NCI-H146 treated with DMSO at 0.1 percent for 48 hours (cell line): ENCODE data around the gene DNAJC5.
"Not testable (repeated sequence)": the region's sequence is repeated elsewhere in the genome, so short reads cannot be mapped to it uniquely, and the experiment has no call there.

Experiments
- DNase-seq: peaks from one replicate; lab custom pipeline; 2025; ENCODE audit not compliant: unreplicated experiment; lab: John Stamatoyannopoulos, UW

The DNAJC5 gene

DNA sequence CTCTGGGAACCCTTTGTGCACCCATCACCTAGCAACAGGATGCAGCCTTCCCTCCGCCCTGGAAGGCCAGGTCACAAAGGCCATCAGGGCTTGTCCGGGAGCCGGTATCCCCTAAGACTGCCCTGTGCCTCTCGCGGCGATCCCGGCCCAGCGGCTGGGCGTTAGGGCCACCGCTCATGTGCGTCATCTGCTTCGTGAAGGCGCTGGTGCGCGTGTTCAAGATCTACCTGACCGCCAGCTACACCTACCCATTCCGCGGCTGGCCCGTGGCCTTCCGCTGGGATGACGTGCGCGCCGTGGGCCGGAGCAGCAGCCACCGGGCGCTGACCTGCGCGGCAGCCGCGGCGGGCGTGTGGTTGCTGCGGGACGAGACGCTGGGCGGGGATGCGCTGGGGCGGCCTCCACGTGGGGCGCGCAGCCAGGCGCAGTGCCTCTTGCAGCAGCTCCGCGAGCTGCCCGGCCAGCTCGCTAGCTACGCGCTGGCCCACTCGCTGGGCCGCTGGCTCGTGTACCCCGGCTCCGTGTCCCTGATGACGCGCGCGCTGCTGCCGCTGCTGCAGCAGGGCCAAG, 33.5 kb upstream of the DNAJC5 start, which contains the start of gene ABHD16B:
Gene ABHD16B, plus strand, starts transcription at position 134 of the 570 bp plus-strand sequence. Its CDS starts 43 bp downstream, at position 177.
- no peak for DNase-seq

DNA sequence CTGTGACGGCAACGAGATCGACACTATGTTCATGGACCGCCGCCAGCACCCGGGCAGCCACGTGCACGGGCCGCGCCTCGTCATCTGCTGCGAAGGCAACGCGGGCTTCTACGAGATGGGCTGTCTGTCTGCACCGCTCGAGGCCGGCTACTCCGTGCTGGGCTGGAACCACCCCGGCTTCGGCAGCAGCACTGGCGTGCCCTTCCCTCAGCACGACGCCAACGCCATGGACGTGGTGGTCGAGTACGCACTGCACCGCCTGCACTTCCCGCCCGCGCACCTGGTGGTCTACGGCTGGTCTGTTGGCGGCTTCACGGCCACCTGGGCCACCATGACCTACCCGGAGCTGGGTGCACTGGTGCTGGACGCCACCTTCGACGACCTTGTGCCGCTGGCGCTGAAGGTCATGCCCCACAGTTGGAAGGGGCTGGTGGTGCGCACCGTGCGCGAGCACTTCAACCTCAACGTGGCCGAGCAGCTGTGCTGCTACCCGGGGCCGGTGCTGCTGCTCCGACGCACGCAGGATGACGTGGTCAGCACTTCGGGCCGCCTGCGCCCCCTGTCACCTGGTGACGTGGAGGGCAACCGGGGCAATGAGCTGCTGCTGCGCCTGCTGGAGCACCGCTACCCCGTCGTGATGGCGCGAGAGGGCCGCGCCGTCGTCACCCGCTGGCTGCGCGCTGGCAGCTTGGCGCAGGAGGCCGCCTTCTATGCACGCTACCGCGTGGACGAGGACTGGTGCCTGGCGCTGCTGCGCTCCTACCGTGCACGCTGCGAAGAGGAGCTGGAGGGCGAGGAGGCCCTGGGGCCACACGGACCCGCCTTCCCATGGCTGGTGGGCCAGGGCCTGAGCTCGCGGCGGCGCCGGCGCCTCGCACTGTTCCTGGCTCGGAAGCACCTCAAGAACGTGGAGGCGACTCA, 32.7 kb upstream of the DNAJC5 start:
- DNase-seq = no peak

DNA sequence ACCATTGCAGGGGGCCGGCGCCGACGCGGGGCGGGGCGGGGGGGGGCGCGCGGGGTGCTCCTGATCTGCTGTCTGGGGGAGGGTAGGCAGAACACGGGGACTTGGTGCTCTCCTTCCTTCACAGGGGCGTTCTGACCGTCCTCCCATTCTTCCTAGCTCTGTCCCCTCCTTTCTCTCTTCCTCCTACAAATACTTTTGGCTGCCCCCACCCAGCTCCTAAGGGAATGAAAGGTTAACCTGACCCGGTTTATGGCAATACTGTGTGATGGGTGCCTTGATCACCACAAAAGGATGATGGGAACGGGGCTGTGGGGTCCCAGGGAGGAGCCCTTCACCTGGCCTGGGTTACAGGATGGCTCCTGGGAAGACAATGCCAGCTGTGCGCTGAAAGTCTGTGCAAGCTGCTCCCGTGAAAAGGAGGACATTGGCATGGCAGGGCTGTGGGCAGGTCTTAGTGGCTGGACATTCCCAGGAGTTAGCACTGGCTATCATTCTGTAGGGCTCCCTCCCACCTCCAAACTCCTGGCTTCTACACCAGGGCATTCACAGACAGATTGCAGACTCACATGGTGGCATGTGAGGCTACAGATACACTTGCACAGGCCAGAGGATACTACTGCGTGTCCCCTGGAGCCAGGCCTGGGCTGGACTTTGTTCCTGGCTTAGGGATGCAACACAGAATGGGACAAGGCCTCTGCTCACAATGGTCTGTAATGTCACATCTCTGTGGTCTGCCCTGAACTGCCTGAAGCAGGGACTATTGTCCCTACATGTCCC, 31.7 kb upstream of the DNAJC5 start:
- DNase-seq = no peak

DNA sequence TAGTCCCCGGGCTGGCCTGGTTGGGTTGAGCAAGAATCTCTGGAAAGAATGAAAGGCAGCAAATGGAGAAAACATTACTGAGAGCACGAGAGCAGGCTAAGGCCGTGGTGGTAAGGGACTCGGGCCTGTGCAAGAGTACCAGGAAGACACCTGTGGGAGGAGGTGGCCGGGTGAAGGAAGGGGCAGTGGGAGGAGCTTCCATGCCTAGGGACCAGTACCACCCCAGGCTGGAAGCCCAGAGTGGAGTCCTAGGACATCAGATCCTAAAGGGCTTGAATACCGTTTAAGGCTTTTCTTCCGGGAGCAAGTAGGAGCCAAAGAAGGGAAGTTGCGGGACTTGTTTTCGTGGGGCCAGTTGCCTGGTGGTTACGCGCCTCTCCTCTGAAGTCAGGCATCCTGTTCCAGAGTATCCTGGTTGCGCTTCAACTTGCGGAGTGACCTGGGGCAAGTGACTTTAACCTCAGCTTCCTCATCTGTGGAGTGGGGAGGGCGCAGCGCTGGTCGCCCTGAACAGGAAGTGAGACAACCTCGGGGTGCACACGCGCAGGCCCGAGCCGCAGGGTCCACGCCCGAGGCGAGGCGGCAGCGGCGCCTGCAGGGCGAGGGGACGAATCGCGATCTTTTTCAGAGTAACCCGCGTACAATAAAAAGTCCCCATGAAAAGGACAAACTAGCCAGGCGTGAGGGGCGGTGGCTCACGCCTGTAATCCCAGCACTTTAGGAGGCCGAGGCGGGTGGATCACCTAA, 31.0 kb upstream of the DNAJC5 start:
- peak; percentile 40 for DNase-seq

DNA sequence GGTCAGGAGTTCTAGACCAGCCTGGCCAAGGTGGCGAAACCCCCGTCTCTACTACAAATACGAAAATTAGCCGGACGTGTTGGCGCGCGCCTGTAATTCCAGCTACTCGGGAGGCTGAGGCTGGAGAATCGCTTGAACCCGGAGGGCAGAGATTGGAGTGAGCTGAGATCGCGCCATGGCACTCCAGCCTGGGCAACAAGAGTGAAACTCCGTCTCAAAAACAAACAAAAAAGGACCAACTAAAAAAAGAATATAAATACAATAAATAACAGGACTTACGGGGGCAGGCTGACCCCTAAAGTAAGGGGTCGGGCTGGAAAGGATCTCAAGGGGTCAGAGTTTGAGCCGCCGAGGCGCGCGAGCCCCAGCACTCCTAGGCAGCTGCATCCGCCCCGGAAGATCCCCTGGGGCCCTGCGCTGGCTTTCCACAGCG, 30.4 kb upstream of the DNAJC5 start:
- no peak for DNase-seq

DNA sequence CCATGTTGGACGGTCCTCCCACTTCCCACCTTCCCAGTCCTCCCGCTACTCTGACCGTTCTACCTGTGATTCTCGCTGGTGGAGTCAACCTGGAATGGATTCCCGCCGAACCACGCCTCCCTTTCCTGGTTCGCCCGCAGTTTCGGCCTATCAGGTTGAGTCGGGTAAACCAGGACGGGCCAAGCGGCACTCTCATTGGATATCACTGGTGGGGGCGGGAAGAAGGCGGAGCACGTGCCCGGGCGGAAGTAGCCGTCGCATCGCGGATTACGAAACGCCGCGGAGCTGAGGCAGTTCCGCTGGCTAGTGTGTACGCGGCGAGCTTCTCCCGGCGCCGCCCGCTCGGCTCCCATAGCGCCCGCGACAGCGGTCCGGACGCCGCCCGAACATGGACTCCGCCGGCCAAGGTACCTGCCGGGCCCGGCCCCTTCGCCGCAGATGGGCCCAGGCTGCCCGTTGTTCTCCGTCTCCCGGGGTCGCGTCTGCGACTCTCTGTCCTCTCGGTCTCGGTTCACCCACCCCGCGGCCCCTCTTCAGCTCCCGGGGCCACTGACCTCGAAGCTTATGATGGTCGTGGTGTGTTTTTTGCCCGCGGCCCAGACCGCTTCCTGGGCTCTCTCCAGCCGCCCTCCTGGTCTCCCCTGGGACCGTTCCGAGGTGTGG, 29.8 kb upstream of the DNAJC5 start, which contains the start of gene TPD52L2:
Gene TPD52L2, plus strand, starts transcription at position 293 of the 663 bp plus-strand sequence. Its CDS starts 96 bp downstream, at position 389.
- peak; percentile 99 for DNase-seq

DNA sequence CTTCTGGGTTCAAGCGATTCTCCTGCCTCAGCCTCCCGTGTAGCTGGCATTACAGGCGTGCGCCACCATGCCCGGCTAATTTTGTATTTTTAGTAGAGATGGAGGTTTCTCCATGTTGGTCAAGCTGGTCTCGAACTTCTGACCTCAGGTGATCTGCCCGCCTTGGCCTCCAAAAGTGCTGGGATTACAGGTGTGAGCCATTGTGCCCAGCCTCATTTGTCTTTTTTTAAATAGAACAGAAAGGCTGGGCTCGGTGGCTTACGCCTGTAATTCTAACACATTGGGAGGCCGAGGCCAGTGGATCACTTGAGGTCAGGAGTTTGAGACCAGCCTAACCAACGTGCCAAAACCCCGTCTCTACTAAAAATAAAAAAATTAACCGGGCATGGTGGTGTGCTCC, 27.9 kb upstream of the DNAJC5 start:
- not testable (repeated sequence) for DNase-seq

DNA sequence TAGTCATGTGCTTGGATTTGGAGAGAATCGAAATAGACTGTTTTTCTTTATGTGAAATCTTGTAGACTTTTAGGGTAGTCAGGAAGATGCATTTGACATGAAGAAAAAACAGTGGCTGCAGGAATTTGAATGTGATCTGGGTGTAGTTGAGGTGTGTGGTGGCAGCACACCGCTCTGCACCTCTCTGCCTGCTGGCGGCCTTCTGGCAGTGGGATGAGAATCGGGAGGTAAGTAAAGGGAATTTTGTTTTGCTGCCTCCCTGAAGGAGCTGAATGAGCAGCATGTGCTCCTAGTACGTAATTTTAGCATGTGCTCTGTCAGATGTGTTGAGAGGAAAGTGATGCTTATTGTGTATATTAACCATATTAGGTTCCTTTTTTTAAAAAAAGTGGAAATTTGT, 26.7 kb upstream of the DNAJC5 start:
- no peak for DNase-seq

DNA sequence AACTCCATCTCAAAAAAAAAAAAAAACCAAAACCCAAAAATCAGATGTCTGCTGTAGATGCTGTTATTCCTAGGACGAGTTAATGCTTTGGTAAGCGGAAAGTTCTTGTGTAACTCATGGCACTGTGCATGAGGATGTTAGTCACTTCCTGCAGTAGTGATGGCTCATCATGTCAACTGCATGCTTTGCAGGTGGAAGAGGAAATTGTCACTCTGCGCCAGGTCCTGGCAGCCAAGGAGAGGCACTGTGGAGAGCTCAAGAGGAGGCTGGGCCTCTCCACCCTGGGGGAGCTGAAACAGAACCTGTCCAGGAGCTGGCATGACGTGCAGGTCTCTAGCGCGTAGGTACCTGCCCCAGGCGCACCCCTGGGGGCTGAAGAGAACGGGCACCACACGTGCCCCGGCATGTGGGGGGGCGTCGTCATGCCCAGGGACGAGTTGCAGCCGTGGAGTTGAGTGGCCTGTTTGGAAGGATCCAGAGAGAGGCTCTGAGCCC, 21.4 kb upstream of the DNAJC5 start:
- DNase-seq = no peak

DNA sequence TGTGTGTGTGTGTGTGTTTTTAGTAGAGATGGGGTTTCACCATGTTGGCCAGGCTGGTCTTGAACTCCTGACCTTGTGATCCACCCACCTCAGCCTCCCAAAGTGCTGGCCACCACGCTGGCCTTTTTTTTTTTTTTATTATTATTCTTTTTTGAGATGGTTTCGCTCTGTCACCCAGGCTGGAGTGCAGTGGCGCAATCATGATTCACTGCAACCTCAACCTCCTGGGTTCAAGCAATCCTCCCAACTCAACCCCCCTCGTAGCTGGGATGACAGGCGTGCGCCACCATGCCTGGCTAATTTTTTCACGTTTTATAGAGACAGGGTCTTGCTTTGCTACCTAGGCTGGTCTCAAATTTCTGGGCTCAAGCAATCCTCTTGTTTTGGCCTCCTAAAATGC, 20.7 kb upstream of the DNAJC5 start:
- not testable (repeated sequence) for DNase-seq

DNA sequence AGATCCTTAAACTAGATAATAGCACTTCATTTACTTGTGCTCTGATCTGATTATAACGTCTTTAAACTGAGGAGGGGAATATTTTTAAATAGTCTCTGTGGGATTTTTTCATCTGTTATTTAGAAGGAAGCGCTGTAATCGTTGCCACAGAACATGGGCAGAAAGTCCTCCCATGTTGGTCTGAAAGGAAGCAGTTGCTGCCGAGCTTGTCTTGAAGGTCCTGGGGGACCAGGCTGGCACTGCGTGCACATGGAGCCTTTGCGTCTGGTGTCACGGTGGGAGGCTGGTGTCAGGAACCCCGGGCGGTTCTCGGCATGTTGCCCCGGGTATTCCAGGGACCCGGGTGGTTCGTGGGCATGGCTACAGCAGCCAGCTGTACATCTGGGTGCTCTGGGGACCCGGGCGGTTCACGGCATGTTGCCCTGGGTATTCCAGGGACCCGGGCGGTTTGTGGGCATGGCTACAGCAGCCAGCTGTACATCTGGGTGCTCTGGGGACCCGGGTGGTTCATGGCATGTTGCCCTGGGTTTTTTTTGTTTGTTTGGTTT, 18.4 kb upstream of the DNAJC5 start:
- no peak for DNase-seq

DNA sequence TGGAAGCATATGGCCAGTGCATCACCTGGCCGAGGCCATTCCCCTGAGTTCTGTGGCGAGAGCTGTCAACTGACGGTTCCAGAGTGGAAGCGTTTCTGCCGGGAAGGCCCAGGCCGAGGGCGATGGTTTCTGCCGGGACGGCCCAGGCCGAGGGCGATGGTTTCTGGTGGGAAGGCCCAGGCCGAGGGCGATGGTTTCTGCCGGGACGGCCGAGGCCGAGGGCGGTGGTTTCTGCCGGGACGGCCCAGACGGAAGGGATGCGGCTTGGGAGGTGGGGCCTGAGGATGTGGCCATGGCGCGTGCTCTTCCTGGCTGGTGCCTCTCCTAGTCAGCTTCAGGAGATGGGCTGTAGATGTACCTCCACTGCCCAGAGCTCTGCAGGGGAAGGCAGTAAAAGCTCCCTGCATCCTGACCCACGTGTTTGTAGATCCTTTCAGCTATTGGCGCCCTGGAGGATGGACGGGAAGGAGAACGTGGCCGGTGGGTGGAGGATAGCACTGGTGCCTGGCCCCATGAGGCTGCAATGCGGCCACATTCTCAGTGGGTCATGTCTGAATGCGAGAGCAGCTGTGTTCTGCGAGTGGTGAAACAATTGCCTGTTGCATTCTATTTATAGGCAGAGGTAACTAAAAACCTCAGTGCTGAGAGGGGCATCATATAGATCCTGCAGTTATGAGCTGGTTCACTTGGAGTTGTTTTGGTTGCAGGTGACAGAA, 17.0 kb upstream of the DNAJC5 start:
- DNase-seq = no peak

DNA sequence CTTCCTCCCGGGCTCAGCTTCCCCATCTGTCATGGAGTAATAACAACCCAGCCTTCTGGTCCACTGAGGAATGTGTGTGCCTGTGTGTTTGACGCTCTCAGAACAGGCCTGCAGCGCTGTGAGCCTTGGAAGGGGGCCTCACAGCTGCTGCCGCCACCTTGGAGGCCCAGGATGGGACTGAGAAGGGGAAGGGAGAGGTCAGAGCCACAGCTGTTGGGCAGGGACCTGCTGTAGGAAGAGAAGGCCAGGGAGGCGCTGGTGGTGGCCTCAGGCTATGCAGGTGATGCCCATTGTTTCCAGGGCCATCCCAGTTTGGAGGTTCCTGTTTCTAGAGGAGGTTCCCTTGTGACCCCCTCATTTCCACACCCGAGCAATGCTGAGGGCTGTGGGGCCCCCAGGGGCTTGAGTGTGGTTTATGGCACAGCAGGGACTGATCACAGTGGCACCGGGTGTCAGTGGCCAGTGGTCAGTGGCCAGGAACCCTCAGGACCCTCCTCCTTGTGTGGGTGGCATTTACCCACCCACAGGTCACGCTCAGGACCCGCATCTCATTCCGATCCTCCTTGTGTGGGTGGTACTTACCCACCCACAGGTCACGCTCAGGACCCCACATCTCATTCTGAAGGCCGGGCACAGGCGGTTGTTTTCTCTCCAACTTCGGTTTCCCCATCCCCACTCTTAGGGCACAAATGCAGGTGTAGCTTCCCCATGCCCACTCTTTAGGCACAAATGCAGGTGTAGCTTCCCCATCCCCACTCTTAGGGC, 15.8 kb upstream of the DNAJC5 start:
- no peak for DNase-seq

DNA sequence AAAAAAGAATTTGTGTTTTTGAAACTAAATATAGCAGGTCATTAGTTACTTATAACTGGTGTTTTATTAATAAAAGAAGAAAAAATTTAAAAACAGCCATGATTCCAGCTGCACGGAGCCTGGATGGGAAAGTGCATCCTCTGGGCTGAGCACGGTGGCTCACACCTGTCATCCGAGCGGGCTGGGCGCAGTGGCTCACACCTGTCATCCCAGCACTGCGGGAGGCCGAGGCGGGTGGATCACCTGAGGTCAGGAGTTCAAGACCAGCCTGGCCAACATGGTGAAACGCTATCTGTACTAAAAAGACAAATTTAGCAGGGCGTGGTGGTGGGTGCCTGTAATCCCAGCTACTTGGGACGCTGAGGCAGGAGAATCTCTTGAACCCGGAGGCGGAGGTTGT, 14.0 kb upstream of the DNAJC5 start:
- DNase-seq = not testable (repeated sequence)

DNA sequence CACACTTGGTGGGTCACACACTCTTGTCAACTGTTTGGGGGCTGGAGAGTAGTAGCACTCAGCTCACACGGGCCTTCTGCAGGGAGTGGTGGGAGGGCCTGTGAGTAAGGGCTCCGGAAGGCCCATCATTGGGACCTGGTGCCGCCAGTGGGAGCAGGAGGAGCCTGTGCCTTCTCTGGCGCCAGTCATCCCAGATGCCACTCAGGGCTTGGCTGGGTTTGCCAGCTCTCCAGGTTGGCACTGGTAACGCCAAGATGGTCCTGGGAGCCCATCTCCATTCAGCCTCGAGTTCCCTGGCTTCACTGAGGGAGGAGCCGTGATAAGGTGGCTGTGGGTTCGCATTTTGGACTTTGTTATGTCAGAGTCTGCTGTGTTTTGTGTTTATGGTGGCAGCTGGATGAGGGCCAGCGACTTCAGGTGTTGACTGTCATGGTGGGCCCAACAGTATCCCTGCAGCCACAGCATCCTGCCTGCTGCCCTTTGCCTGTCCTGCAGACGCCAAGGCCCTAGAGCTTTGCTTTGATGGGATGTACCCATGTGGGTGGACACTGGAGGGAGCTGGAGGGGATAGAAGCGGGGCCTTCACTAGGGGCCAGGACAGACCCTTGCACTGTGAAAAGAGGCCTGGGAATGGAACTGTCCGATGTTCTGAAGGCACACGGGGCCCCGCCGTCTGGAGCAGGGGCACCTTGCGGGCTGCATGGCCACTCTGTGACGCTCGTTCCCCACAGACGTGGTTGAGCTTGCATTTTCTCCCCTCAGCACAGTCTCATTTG, 13.3 kb upstream of the DNAJC5 start:
- no peak for DNase-seq

DNA sequence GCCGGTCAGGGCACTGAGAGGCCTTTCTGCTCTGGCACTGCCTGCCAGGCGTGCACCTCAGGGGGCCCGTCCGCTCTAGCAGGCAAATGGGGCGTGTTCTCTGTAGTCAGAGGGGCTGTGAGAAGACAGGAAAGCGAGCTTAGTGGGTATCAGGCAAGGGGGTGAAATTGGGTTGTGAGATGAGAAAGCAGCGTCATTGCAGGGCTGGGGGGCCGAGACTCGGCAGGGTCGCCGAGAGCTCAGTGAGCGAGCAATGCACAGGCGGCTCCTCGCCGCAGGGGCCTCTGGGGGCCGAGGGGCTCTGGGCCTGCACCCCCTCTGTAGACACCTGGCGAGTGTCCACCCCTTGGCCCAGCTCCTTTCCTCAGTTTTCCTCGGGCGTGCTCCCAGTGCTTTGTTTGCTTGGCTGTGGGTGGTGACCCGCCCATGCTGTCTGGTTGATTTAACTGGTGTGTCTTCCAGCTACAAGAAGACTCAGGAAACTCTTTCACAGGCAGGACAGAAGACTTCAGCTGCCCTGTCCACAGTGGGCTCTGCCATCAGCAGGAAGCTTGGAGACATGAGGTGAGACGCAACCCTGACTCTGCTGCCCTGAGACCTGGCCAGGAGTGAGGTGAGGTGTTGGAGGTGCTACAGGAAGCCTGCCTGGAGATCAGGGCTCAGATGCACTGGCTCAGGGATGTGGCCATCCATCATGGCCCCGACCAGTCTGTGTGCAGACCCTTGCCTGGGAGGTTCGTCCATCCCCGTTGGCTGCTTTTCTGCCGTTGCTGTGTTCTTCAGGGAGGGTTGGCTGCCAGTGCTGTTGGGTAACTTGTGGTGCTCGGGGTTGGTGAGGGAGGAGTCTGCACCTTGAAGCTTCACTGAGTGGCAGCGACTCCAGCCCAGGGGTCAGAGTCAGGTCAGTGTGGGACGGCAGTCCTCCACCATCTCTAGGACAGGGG, 12.4 kb upstream of the DNAJC5 start:
- no peak for DNase-seq

DNA sequence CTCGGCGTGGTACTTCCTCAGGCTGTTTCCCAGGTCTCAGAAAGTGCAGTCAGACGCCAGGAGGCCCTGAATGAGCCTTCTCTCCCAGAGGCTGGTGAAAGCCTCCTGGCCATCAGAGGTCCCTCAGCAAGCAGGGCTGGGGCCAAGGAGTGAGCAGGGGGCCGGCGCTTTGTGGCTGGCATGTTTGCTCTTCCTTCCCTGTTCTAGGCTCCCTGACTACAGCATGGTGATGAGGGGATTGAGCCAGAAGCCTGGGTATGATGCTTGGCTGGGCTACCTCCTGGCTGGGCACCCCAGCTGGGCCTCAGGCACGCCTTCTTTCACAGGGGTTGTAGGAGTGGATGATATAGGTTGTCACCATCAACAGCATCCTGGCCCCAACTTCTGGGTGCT, 11.7 kb upstream of the DNAJC5 start:
- DNase-seq = no peak
